IMR-90 (cell line): ENCODE data around the gene TXNDC8. TPM values are rescaled to one million over a fixed set of nuclear protein-coding genes. Genes with fewer than 3 reads are reported as not detected.

Source experiments
- ATAC-seq: fragments of 200-7000 bp; cut with Tn5 transposase; 2 replicates; pipeline ENCODE4 v1.9.1; 2020; ENCODE audit warnings: low read depth, mild to moderate bottlenecking, moderate library complexity
- BruUV-seq: library from RNA; stranded (reverse); fragments of 400-500 nt; replicated peaks from 2 replicates; lab custom pipeline; 2021; lab: Mats Ljungman, UMichigan
- CTCF ChIA-PET: fragments of 300-600 bp; formaldehyde crosslinking; extraction: SDS; loops from one replicate; lab custom pipeline; 2021; ENCODE audit warnings: antibody characterized with exemption; lab: Yijun Ruan, JAX
- POLR2A ChIA-PET: fragments of 300-600 bp; sonication (Branson Sonifier 250); formaldehyde crosslinking; loops from one replicate; lab custom pipeline; 2022; ENCODE audit warnings: antibody characterized with exemption; ENCODE audit not compliant: unreplicated experiment; lab: Charles Lee
- DNase-seq: peaks from one replicate; pipeline ENCODE4 v3.0.0; 2013
- H2AFZ ChIP-seq: replicated peaks from 2 replicates; pipeline ENCODE3; 2013; ENCODE audit warnings: low read length, mild to moderate bottlenecking; ENCODE audit not compliant: poor library complexity
- H2AK5ac ChIP-seq: 2 replicates; pipeline ENCODE4 v1.6.1; 2013; ENCODE audit warnings: low read depth, low read length, inconsistent platforms
- H2AK9ac ChIP-seq: replicated peaks from 2 replicates; pipeline ENCODE3; 2013; ENCODE audit warnings: mild to moderate bottlenecking, low read depth, low read length, moderate library complexity; ENCODE audit not compliant: poor library complexity
- H2BK120ac ChIP-seq: 2 replicates; pipeline ENCODE4 v1.6.1; 2013; ENCODE audit warnings: low read depth, low read length, inconsistent platforms
- H2BK15ac ChIP-seq: 3 replicates; pipeline ENCODE4 v1.6.1; 2013; ENCODE audit warnings: low read depth, low read length, inconsistent platforms
- H2BK20ac ChIP-seq: 2 replicates; pipeline ENCODE4 v1.6.1; 2013; ENCODE audit warnings: low read depth, mild to moderate bottlenecking, inconsistent platforms, low read length, moderate library complexity
- H2BK5ac ChIP-seq: 2 replicates; pipeline ENCODE4 v1.6.1; 2013; ENCODE audit warnings: mild to moderate bottlenecking, low read depth, low read length, inconsistent platforms; ENCODE audit not compliant: poor library complexity, severe bottlenecking
- H3K14ac ChIP-seq: replicated peaks from 2 replicates; pipeline ENCODE4 v1.6.1; 2013; ENCODE audit warnings: low read depth, low read length, inconsistent platforms
- H3K18ac ChIP-seq: 2 replicates; pipeline ENCODE4 v1.6.1; 2013; ENCODE audit warnings: low read depth, low read length, control low read depth
- H3K23ac ChIP-seq: 2 replicates; pipeline ENCODE4 v1.6.1; 2013; ENCODE audit warnings: low read depth, low read length, inconsistent platforms
- H3K27ac ChIP-seq: 2 replicates; pipeline ENCODE4 v1.5.1; 2013; ENCODE audit warnings: mild to moderate bottlenecking, control low read depth, low read length; ENCODE audit not compliant: insufficient read depth
- H3K27me3 ChIP-seq: 2 replicates; pipeline ENCODE4 v1.6.1; 2013; ENCODE audit warnings: low read length; ENCODE audit not compliant: control insufficient read depth, insufficient read depth
- H3K36me3 ChIP-seq: 2 replicates; pipeline ENCODE4 v1.6.1; 2013; ENCODE audit warnings: low read length, mixed read lengths; ENCODE audit not compliant: control insufficient read depth, insufficient read depth
- H3K4ac ChIP-seq: 2 replicates; pipeline ENCODE4 v1.6.1; 2013; ENCODE audit warnings: low read depth, low read length, inconsistent platforms
- H3K4me1 ChIP-seq: 2 replicates; pipeline ENCODE4 v1.6.1; 2013; ENCODE audit warnings: low read length, mixed read lengths; ENCODE audit not compliant: control insufficient read depth, insufficient read depth
- H3K4me2 ChIP-seq: 2 replicates; pipeline ENCODE4 v1.6.1; 2013; ENCODE audit warnings: low read depth, mild to moderate bottlenecking, control low read depth, low read length, moderate library complexity
- H3K4me3 ChIP-seq: 2 replicates; pipeline ENCODE4 v1.5.1; 2013; ENCODE audit warnings: low read depth, mild to moderate bottlenecking, control low read depth, low read length, moderate library complexity; ENCODE audit not compliant: insufficient read depth
- H3K56ac ChIP-seq: 2 replicates; pipeline ENCODE4 v1.6.1; 2013; ENCODE audit warnings: low read length, inconsistent platforms; ENCODE audit not compliant: insufficient read depth; ENCODE audit errors: extremely low read depth
- H3K79me1 ChIP-seq, 2 experiments: 2 replicates each; pipeline ENCODE4 v1.6.1; 2013; ENCODE audit warnings: low read length in 2 of 2, inconsistent platforms in 1 of 2, low read depth in 1 of 2
- H3K9ac ChIP-seq: 2 replicates; pipeline ENCODE4 v1.6.1; 2013; ENCODE audit warnings: low read depth, low read length, control low read depth
- H3K9me1 ChIP-seq: 2 replicates; pipeline ENCODE4 v1.6.1; 2013; ENCODE audit warnings: low read length, inconsistent platforms; ENCODE audit not compliant: insufficient read depth
- H3K9me3 ChIP-seq: 2 replicates; pipeline ENCODE4 v1.6.1; 2013; ENCODE audit warnings: low read length; ENCODE audit not compliant: control insufficient read depth, insufficient read depth
- H4K20me1 ChIP-seq: 2 replicates; pipeline ENCODE4 v1.6.1; 2013; ENCODE audit warnings: low read length, inconsistent platforms; ENCODE audit not compliant: insufficient read depth
- H4K5ac ChIP-seq: 2 replicates; pipeline ENCODE4 v1.6.1; 2013; ENCODE audit warnings: mild to moderate bottlenecking, low read depth, low read length, control low read depth
- H4K8ac ChIP-seq, 2 experiments: 2 replicates each; pipeline ENCODE4 v1.6.1; 2013; ENCODE audit warnings: low read depth in 2 of 2, low read length in 2 of 2, control low read depth in 1 of 2, inconsistent platforms in 1 of 2
- H4K91ac ChIP-seq: 2 replicates; pipeline ENCODE4 v1.6.1; 2013; ENCODE audit warnings: low read depth, low read length, inconsistent platforms; ENCODE audit not compliant: insufficient read depth
- CHD1 ChIP-seq: IDR thresholded peaks from 2 replicates; pipeline ENCODE4 v1.6.1; 2012; ENCODE audit warnings: low read depth, low read length, improper control_type of control experiment
- MAFK ChIP-seq: IDR thresholded peaks from 2 replicates; pipeline ENCODE4 v1.6.1; 2012; ENCODE audit warnings: low read depth, low read length, improper control_type of control experiment
- NFE2L2 ChIP-seq: fragments of 150-350 bp; IDR thresholded peaks from 2 replicates; pipeline ENCODE4 v1.6.1; 2016; ENCODE audit warnings: low read depth, mild to moderate bottlenecking, low read length
- POLR2A ChIP-seq: IDR thresholded peaks from 2 replicates; pipeline ENCODE4 v1.6.1; 2012; ENCODE audit warnings: mild to moderate bottlenecking, low read depth, low read length
- RFX5 ChIP-seq: IDR thresholded peaks from 2 replicates; pipeline ENCODE4 v1.8.0; 2012; ENCODE audit warnings: low read depth, mild to moderate bottlenecking, low read length, moderate library complexity
- dilution Hi-C: fragments of 300-500 bp; cut with HindIII; formaldehyde crosslinking; loops from one replicate; pipeline ENCODE4 v1.14.3; 2018; ENCODE audit warnings: low sequenced_read_pairs; ENCODE audit not compliant: unreplicated experiment
- in situ Hi-C: fragments of 300-500 bp; cut with MboI; formaldehyde crosslinking; loops from 3 replicates; pipeline ENCODE4 v1.14.3; 2019; ENCODE audit warnings: low sequenced_read_pairs, inconsistent platforms, mixed read lengths
- intact Hi-C: fragments of 100-400 bp; cut with micrococcal nuclease; formaldehyde crosslinking; loops from 2 replicates; pipeline ENCODE4 v1.10.0; 2022
- polyA plus RNA-seq, 3 experiments: library from polyadenylated mRNA; depleted of rRNA; stranded (reverse); fragments of >200 nt; gene quantifications; 2 replicates each; pipeline ENCODE4 v1.2.3, GENCODE V29; 2012; ENCODE audit warnings: low replicate concordance in 1 of 3
- total RNA-seq: library from RNA; depleted of rRNA; stranded (reverse); fragments of >200 nt; gene quantifications from 2 replicates; pipeline ENCODE4 v1.2.3, GENCODE V29; 2012
- TF ChIP-seq, protein P1 (sequence below): fragments of 150-350 bp; IDR thresholded peaks from 2 replicates; pipeline ENCODE4 v1.6.1; 2017; ENCODE audit warnings: mild to moderate bottlenecking, antibody characterized with exemption, low read length, low read depth

TXNDC8 gene
- total and polyA plus RNA-seq, 2 of the 4 experiments (the other 2 are of a cell fraction), result not detected

- in situ Hi-C loops (loop anchor here (25.0 kb wide), 1 partner anchor 1013 kb away; the partner anchor contains the start of gene OR2K2), intact Hi-C loops (no loop called here), dilution Hi-C loops (no loop called here)
- ATAC-seq (no peak), DNase-seq (no peak)
- no peak overlapping the region for H3K4me2 ChIP-seq
- ChIA-PET POLR2A (interaction anchor here (0.6 to 0.9 kb wide), 2 partner anchors 16 to 67 kb away, joined by 3 to 4 read pairs; partner anchors contain the start of gene TXN), CTCF (no interaction called here)
- H3K27ac ChIP-seq, result no peak overlapping the region
- no peaks in the 10 kb centered on the region for H3K36me3 ChIP-seq
- H3K9ac ChIP-seq, result no peak overlapping the region
- BruUV-seq, result no TSS peak
- no peak for TF ChIP-seq RFX5
- TF ChIP-seq NFE2L2, result no peak
- TF ChIP-seq POLR2A, result no peak
- TF ChIP-seq, protein P1, sequence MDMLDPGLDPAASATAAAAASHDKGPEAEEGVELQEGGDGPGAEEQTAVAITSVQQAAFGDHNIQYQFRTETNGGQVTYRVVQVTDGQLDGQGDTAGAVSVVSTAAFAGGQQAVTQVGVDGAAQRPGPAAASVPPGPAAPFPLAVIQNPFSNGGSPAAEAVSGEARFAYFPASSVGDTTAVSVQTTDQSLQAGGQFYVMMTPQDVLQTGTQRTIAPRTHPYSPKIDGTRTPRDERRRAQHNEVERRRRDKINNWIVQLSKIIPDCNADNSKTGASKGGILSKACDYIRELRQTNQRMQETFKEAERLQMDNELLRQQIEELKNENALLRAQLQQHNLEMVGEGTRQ, result no peak
- TF ChIP-seq MAFK, result no peak
- TF ChIP-seq CHD1, result no peak
- no peaks in the 10 kb centered on the region for H3K9me3 ChIP-seq
- no peak overlapping the region for H3K4me3 ChIP-seq
- H2BK5ac ChIP-seq, result no peak overlapping the region
- no peak overlapping the region for H3K23ac ChIP-seq
- no peaks in the 10 kb centered on the region for H3K9me1 ChIP-seq
- no peak overlapping the region for H4K8ac ChIP-seq
- H2AFZ ChIP-seq, result no peak overlapping the region
- H3K4ac ChIP-seq, result no peak overlapping the region
- H4K20me1 ChIP-seq, result no peaks in the 10 kb centered on the region
- no peaks in the 10 kb centered on the region for H3K79me1 ChIP-seq
- H2BK20ac ChIP-seq, result no peak overlapping the region
- H3K27me3 ChIP-seq, result peaks cover 4% of the 10 kb centered on the region; the same call in 1 of the 2 replicates
- no peak overlapping the region for H3K18ac ChIP-seq
- H2AK9ac ChIP-seq, result no peak overlapping the region
- no peak overlapping the region for H2AK5ac ChIP-seq
- H4K5ac ChIP-seq, result no peak overlapping the region
- H2BK15ac ChIP-seq, result no peak overlapping the region
- no peak overlapping the region for H4K91ac ChIP-seq
- H3K4me1 ChIP-seq, result no peaks in the 10 kb centered on the region; the same call in 1 of the 2 replicates
- H2BK120ac ChIP-seq, result no peak overlapping the region
- no peak overlapping the region for H3K56ac ChIP-seq
- H3K14ac ChIP-seq, result no peak overlapping the region
Measured at GRCh38 chr9:110323818-110324217, 13.8 kb downstream of the TXNDC8 start.
